ENCODE measurements around the gene NAMPT. TPM values are rescaled to one million over a fixed set of nuclear protein-coding genes. Genes with fewer than 3 reads are reported as not detected.
A peak's percentile ranks its signal among the peaks of the same experiment; 100 is the strongest.

NAMPT gene
- total and polyA plus RNA-seq, 9 of the 15 experiments (the other 6 are each of a cell fraction or from before 2014, with no cell fraction given), result 41.1 to 160 (median 106) TPM

DNA sequence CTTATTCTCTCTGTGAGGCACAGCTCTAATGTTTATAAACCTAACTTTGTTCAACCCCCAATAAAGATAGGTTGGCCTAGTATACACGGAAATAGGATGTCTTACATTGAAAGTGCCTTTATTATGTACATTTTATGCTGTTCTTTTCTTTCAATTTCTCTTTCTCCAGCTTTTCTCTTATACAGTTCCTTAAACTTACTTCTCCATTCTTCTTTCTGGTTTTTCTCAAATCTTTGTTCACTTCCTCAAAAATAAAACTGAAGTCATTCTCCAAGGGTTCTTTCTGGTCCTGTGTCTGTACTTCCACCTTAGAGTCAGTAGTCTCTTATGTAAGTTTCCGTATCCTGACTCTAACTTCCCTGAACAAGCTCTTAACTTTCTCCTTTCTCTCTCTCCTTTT lies 29.2 kb upstream of the NAMPT start (continued):
- TF ChIP-seq, protein P1, sequence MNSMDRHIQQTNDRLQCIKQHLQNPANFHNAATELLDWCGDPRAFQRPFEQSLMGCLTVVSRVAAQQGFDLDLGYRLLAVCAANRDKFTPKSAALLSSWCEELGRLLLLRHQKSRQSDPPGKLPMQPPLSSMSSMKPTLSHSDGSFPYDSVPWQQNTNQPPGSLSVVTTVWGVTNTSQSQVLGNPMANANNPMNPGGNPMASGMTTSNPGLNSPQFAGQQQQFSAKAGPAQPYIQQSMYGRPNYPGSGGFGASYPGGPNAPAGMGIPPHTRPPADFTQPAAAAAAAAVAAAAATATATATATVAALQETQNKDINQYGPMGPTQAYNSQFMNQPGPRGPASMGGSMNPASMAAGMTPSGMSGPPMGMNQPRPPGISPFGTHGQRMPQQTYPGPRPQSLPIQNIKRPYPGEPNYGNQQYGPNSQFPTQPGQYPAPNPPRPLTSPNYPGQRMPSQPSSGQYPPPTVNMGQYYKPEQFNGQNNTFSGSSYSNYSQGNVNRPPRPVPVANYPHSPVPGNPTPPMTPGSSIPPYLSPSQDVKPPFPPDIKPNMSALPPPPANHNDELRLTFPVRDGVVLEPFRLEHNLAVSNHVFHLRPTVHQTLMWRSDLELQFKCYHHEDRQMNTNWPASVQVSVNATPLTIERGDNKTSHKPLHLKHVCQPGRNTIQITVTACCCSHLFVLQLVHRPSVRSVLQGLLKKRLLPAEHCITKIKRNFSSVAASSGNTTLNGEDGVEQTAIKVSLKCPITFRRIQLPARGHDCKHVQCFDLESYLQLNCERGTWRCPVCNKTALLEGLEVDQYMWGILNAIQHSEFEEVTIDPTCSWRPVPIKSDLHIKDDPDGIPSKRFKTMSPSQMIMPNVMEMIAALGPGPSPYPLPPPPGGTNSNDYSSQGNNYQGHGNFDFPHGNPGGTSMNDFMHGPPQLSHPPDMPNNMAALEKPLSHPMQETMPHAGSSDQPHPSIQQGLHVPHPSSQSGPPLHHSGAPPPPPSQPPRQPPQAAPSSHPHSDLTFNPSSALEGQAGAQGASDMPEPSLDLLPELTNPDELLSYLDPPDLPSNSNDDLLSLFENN (IDR thresholded peaks at IDR 0.05; ENCODE audit: low read depth in 2 of 2, low read length in 2 of 2), result no peak
- TF ChIP-seq SMARCE1 (IDR thresholded peaks at IDR 0.05) (peak; percentile 31; the same call in 1 of the 2 replicates), HNRNPK (IDR thresholded peaks at IDR 0.05; ENCODE audit: low read depth, low read length, poor library complexity, severe bottlenecking) (no peak), RAD51 (IDR thresholded peaks at IDR 0.05; ENCODE audit: borderline replicate concordance, low read depth) (no peak), BRD4 (IDR thresholded peaks at IDR 0.05) (no peak), POLR2A (conservative IDR thresholded peaks at IDR 0.05) (no peak), ZNF780A (CRISPR knock-in tag; IDR thresholded peaks at IDR 0.05) (no peak), ZNF696 (CRISPR knock-in tag; conservative IDR thresholded peaks at IDR 0.05) (no peak), STAT5A (IDR thresholded peaks at IDR 0.05; ENCODE audit: borderline replicate concordance, low read length) (no peak), BRCA1 (IDR thresholded peaks at IDR 0.05) (no peak), BRCA1 (CRISPR knock-in tag; IDR thresholded peaks at IDR 0.05) (no peak), SUPT5H (IDR thresholded peaks at IDR 0.05) (no peak), NR2C1 (IDR thresholded peaks at IDR 0.05) (0 out of 2 replicates have a peak, but pooled peaks have one; percentile 15), NR2C1 (tag; IDR thresholded peaks at IDR 0.05) (no peak), HNRNPH1 (optimal IDR thresholded peaks at IDR 0.05; ENCODE audit: low read depth, low read length) (no peak), ATF7 (IDR thresholded peaks at IDR 0.05) (no peak), CAMTA2 (CRISPR knock-in tag; conservative IDR thresholded peaks at IDR 0.05) (no peak), CHD4 (IDR thresholded peaks at IDR 0.05; ENCODE audit: insufficient read depth, insufficient replicate concordance, low read depth, low read length, poor library complexity, severe bottlenecking) (no peak), NR4A1 (CRISPR knock-in tag; IDR thresholded peaks at IDR 0.05) (no peak), NR4A1 (tag; IDR thresholded peaks at IDR 0.05) (no peak), NELFE (IDR thresholded peaks at IDR 0.05; ENCODE audit: insufficient read depth, insufficient read length) (no peak), SPI1 (IDR thresholded peaks at IDR 0.05; ENCODE audit: borderline replicate concordance, low read depth, low read length) (peak; percentile 87), CBX2 (IDR thresholded peaks at IDR 0.05; ENCODE audit: insufficient read depth, low read length, poor library complexity, severe bottlenecking) (no peak)
- TF ChIP-seq, protein P2, sequence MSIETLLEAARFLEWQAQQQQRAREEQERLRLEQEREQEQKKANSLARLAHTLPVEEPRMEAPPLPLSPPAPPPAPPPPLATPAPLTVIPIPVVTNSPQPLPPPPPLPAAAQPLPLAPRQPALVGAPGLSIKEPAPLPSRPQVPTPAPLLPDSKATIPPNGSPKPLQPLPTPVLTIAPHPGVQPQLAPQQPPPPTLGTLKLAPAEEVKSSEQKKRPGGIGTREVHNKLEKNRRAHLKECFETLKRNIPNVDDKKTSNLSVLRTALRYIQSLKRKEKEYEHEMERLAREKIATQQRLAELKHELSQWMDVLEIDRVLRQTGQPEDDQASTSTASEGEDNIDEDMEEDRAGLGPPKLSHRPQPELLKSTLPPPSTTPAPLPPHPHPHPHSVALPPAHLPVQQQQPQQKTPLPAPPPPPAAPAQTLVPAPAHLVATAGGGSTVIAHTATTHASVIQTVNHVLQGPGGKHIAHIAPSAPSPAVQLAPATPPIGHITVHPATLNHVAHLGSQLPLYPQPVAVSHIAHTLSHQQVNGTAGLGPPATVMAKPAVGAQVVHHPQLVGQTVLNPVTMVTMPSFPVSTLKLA (conservative IDR thresholded peaks at IDR 0.05), result no peak
- TF ChIP-seq, protein P3, sequence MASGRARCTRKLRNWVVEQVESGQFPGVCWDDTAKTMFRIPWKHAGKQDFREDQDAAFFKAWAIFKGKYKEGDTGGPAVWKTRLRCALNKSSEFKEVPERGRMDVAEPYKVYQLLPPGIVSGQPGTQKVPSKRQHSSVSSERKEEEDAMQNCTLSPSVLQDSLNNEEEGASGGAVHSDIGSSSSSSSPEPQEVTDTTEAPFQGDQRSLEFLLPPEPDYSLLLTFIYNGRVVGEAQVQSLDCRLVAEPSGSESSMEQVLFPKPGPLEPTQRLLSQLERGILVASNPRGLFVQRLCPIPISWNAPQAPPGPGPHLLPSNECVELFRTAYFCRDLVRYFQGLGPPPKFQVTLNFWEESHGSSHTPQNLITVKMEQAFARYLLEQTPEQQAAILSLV (tag; IDR thresholded peaks at IDR 0.05), result no peak
- TF ChIP-seq, protein P4, sequence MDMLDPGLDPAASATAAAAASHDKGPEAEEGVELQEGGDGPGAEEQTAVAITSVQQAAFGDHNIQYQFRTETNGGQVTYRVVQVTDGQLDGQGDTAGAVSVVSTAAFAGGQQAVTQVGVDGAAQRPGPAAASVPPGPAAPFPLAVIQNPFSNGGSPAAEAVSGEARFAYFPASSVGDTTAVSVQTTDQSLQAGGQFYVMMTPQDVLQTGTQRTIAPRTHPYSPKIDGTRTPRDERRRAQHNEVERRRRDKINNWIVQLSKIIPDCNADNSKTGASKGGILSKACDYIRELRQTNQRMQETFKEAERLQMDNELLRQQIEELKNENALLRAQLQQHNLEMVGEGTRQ (CRISPR knock-in tag; IDR thresholded peaks at IDR 0.05), result no peak

All from K562 (cell line).